ENCODE results near the gene CENPB.

DNA sequence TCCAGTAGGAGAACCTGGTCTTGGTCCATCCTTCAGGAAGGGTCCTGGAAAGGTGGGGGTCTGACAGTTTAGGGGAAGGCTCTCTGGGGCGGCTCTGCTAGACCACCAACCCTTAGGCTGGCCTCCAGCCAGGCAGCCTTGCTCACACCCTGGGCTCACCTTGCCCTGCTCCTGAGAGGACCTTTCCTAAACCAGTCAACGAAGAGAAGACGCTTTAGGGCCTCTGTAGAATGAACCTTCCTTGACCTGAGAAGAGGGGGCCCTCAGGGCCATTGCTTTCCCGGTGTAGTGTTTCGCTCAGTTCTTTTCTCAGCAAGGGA, 10.6 kb upstream of the CENPB start:
- no peak for TF ChIP-seq CEBPB (IDR thresholded peaks at IDR 0.05; ENCODE audit: low read depth, low read length)
- no peak for TF ChIP-seq POLR2A (IDR thresholded peaks at IDR 0.05; ENCODE audit: low read depth, low read length)

Data from IMR-90 (cell line).